ENCODE data around the gene FBXL16. TPM values are rescaled to one million over a fixed set of nuclear protein-coding genes. Genes with fewer than 3 reads are reported as not detected.
A peak's percentile ranks its signal among the peaks of the same experiment; 100 is the strongest.

The FBXL16 gene
- total RNA-seq, 1 donor from 2014 or later = not detected

DNA sequence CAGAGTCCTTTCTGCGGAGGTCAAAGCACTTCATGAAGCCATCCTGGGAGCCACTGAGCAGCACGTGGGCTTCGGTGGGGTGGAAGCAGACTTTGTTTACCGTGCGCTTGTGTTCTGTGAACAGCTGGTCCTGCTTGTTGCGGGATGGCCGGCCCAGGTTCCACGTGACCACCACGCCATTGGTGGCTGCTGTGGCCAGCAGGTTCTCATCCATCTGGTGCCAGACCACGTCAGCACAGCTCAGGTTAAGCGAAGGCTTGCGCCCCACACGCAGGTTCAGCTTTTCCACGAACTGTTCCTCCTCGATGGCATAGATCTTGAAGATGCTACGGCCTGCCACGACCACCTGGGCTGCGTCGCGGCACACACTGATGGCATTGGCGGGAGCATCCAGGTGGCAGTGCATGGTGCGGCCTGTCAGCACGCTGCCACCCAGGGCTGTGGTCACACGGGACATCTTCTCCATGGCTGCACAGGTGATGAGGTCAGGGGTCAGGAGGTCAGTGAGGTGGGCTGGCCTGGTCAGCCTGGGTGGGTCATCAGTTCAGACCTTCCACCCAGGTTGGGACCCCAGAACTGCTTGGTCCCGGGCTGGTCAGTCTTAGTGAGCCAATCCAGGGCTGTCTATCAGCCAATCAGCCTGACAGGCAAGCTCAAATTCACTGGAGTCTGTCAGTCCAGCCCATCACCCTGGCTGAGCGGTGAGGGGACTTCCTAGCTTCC is 16.3 kb downstream of the FBXL16 start:
- DNase-seq = no peak

DNA sequence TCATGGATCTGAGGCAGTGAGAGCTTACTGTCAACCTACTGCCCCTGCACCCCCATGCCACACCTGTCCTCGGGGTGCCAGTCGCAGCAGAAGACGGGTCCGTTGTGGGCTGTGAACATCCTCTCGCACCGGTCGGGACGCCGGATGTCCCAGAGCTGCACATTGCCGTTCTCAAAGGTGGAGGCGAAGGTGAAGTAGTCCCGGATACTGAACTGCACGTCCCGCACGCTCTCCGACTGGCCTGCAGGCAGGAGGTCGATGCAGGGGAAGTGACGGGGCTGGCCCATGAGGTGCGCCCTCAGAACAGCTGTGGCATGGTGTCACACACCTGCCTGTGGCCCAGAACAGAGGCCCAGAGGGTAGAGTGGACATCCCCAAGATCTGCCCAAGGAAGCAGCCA is 18.1 kb downstream of the FBXL16 start:
- no peak for DNase-seq

DNA sequence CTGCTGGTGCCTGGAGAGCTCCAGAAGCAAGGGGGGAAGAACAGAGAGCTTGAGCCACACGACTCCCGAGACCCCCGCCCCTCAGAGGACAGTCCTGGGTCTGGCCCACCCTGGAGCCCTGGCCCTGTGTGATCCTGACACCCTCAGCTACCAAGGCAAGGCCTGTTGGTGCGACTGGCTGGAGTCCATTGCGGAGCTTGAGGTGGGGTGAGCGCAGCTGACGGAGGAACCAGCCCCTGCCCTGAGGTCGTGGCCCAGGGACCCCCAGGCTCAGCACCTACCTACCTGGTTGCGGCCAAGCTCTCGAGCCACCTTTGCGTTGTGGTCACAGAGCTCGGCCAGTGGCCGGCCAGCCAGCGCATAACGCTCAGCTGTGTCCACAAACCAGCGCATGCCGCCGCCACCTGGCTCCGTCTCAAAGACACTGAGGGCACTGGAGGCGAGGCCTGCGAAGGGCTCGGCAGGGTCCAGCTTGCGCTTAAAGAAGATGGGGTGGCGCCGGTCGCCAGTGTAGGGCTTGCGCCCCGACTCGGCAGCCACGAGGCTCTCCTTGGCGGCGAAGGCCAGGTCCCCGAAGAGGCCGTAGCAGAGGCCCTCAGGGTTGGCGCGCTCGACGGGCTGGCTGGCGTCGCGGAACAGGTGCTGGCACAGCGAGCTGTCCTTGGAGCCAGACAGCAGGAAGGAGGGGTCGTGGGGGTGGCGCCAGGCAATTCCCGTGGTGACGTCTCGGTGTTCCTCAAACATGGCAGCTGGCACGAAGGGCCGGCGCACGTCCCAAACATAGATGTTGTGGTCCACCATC is 18.9 kb downstream of the FBXL16 start:
- no peak for DNase-seq

DNA sequence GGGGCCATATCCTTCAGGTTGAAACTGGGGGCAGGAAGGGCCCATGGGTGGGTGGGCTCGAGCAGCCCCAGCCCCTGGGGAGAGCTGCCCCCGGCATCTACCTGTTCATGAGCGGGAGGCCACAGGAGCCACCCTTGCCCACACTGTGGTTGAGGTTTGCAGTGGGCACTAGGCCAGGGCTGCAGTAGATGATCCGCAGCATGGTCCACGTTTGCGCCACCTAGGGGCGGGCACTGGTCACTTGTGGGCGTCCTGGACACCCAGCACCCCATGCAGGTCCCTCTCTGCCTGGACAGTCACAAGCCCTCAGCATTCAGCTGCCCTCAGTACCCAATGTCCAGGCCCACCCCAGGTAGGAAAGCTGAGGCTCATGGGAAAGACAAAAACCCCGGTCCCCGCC is 19.6 kb downstream of the FBXL16 start:
- peak; percentile 76 for DNase-seq

DNA sequence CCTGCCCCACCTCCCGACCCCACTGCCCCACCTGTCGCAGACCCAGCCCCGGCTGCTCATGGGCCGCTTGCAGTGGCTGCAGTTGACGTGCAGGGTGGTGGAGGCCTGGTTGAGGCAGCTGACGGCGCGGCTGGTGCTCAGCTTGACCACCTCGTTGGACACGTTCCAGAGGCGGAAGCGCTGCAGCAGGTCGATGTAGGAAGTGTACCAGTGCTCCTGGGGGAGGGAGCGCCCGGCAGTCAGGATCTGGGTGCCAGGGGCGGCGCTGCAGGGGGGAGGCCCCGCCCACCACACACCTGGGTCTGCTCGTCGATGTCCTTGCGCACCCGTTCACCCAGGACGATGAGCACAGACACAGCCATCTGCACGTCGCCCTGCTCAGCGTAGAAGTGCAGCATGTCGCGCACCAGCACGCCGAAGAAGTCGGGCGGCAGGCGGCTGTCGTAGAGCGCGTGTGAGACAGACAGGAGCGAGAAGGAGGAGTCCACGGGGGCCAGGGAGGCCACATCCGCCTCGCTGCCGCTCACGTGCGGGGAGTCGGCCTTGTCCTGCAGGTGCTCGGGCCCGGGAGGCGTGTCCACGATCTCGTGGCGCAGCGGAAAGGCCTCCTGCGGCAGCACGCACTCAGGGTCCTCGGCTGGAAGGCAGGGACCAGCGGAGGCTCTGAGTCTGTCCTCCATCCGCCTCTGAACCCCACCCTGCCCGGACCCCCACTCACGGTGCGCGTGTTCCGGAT is 20.5 kb downstream of the FBXL16 start:
- no peak for DNase-seq

DNA sequence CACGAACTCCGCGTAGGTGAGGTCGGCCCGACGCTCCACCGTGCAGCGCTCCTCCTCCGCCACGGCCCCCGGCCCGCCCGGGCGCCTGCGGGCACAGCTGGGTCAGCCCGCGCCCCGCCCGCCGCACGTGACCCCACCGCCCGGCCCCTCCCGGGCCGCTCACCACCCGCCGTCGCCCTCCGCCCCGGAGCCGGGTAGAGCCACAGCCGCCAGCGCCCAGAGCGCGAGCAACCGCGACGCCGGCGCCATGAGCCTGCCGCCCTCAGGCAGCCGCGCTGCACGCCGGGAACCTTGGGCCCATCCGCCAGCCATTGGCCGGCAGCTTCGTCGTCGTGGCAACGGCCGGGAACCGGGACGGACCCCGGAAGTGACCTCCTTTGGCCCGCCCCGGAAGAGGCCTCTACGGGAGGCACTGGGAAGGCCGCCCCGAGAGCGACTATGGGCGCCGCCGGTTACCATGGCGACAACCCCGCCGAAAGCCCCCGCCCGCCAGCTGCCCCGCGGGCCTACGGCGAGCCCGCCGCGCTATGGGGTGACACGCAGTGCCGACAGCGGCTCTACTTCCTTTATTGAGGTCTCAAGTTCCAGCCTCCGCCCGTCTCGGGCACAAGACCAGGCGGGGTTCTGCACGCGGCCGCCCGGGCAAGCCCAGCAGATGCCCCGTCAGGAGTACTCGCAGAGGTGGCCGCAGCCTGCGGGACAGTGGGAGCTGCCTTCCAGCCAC is 21.4 kb downstream of the FBXL16 start, which contains the start of gene JMJD8:
JMJD8 (minus strand) TSS at position 264 of the 724 bp plus-strand sequence; CDS start at position 249, 15 bp downstream.
- peak; percentile 93 for DNase-seq

DNA sequence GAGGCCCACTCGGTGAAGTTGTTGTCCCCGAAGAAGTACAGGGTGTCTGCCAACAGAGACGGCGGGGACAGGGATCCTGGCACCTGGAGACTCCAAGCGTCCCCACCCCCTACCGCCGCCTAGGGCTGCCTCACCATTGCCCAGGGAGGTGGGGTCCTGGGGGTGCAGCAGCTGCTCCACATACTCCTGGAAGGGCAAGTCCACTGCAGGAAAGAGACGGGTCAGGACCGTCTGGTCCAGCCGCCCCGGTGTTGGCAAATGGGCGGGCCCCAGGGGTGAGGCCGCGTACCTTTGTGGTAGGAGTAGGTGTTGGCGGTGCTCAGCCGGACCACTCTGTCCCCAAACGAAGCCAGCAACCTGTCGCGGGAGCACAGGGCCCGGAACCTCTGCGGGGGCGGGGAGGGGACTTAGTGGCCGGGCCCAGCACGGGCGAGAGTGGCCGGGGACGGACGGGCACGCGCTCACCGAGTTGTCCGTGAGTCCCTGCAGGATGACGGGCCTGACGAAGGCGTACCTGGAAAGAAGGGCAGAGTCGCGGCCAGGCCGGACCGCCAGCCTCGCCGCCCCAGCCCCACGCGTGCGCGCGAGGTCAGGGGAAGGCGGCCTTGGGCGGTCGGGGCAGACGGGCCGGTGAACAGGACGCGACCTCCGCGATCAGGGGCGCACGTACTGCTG is 22.1 kb downstream of the FBXL16 start:
- DNase-seq = no peak

DNA sequence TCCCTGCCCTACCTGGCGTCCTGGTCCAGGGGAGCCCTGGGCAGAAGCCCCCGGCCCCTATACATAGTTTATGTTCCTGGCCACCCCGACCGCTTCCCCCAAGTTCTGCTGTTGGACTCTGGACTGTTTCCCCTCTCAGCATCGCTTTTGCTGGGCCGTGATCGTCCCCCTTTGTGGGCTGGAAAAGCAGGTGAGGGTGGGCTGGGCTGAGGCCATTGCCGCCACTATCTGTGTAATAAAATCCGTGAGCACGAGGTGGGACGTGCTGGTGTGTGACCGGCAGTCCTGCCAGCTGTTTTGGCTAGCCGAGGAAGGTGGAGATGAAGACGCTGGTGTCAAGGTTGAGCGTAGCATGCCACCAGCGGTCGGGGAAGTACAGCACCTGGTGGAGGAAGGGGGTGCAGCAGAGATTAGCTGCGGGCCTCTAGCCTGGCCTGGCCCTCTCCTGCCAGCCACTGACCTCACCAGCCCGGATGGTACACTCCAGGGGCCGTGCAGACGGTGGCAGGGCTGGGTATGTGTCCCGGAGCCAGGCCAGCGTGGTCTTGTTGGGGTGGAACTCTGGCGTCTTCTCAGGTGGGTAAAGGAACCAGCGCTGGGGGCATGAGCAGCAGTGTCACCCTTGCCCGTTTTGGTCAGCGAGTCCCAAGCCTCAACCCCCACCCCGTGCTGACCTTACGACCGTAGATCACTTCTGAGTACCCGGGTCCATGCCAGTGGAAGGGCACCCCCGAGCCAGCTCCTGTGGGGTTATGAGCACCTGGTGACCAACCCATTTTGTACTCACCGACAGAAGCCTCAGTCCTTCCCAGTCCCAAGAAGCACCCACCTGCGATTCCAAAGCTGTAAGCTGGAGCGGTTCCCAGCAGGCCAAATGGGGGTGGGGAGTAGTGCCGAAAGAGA is 22.9 kb downstream of the FBXL16 start:
- DNase-seq = no peak

DNA sequence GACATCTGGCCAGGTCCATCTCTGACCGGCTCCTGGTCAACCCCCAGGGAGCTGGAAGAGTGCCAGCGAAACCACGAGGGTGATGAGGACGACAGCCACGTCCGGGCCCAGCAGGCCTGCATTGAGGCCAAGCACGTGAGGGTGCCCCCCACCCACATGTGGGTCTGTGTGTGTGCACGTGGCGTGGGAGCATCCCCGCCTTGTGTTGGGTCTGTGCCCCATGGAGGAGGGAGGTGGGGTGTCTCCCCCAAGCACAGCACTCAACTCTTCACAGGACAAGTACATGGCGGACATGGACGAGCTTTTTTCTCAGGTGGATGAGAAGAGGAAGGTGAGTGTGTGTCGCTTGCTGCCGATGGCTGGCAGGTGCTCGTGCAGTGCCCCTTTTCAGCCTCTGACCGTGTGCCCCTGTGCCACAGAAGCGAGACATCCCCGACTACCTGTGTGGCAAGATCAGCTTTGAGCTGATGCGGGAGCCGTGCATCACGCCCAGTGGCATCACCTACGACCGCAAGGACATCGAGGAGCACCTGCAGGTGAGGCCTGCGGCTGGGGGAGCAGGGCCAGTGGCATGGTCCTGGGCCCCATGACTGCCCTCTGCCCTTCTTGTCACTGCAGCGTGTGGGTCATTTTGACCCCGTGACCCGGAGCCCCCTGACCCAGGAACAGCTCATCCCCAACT is 23.7 kb downstream of the FBXL16 start:
- DNase-seq = no peak

DNA sequence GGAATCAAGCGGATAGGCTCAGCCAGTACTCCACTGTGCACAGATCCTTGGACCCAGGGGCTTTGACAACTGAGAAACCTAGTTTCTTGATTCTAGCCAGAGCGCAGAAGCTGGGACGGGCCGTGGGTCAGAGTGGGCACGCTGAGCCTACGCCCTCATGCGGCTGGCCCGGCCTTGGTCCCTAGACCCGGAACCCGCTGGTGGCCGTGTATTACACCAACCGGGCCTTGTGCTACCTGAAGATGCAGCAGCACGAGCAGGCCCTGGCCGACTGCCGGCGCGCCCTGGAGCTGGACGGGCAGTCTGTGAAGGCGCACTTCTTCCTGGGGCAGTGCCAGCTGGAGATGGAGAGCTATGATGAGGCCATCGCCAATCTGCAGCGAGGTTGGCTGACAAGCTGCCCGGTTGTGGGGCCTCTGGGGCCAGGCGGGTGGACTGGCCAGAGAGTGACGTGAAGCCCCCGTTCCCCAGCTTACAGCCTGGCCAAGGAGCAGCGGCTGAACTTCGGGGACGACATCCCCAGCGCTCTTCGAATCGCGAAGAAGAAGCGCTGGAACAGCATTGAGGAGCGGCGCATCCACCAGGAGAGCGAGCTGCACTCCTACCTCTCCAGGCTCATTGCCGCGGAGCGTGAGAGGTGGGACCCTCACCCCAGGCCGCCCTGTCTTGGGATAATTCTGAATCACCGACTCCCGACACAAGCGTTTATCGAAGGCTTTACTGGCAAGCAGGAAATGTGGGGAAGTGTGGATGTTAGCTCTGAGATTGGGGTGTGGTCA is 24.4 kb downstream of the FBXL16 start:
- DNase-seq = peak; percentile 55

DNA sequence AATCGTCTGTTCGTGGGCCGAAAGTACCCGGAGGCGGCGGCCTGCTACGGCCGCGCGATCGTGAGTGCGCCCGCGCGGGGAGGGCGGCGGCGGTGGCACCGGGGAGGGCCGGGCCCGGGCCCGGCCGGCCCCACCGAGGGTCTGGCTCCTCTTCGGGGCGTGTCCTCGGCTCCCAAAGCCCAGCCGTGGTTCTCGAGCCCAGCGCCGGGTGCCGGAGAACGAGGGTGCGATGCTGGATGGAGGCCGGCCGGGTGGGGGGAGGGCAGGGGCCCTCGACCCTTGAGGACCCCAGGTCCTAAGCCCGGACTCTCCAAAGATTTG is 25.0 kb downstream of the FBXL16 start:
- DNase-seq = no peak

DNA sequence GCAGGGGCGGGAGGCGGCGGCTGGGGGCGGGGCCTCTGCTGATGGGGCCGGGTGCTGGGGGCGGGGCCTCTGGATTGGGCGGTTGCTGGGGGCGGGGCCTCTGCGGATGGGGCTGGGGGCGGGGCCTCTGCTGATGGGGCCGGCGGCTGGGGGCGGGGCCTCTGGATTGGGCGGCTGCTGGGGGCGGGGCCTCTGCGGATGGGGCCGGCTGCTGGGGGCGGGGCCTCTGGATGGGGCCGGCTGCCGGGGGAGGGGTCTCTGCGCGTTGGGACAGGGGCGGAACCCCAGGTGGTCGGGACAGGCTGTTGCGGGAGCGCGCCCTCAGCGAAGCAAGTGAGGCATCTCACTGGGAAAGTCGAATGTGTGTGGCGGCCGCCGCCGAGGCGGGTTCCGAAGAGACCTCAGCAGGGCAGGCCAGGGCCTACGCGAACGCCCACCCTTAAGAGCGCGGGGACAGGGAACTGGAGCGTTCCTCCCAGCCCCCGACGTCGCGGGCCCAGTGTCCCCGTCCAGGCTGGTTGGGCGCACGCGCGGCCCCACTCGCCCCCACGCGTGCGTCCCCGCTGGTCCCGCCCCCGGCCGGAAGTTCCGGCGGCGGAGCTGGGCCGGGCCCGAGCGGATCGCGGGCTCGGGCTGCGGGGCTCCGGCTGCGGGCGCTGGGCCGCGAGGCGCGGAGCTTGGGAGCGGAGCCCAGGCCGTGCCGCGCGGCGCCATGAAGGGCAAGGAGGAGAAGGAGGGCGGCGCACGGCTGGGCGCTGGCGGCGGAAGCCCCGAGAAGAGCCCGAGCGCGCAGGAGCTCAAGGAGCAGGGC is 25.6 kb downstream of the FBXL16 start, which contains the start of gene STUB1:
STUB1 (plus strand) TSS at position 597 of the 811 bp plus-strand sequence; CDS start at position 713, 116 bp downstream.
- peak; percentile 87 for DNase-seq

DNA sequence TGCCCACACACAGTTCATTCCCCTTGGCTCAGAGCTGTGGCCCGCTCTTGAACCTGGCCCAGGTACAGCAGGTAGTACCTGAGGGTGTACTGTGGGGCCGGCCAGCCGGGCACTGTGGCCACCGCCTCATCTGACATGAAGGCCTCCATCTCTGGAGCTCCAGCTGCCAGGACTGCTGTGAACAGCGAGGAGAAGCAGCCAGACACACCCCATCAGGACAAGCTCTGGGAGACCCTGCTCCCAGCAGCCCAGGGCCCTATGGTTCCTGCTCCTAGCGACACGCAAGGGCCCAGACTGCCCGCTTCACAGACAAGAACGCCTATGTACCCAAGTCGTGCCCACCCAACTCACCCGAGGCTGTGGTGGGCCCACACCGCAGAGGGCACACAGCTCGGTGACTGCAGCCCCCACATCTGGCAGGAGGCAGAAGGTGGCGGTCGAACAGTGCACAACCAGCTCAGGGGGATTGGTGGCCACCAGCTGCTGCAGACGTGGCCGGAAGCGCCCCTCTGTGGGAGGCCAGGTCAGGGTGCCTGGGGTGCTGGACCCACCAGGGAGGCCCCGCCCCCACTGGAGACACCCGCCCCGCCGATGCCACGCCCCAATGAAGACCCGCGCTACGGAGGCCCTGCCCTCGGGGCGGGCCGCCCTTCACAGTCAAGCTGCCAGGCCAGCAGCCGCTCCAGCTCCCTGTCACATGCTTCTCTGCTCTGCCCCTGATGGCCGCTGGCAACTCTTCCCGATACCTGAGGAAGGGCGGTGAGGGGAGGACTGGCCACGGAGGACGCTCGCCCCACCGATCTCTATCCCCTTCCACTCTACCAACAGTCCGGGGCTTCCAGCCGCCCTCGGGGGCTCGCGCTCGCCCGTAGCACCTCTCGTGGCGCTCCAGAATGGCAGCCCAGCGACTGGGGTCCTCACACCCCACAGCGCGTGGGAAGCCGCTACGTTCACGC is 26.5 kb downstream of the FBXL16 start:
- DNase-seq = peak; percentile 64

DNA sequence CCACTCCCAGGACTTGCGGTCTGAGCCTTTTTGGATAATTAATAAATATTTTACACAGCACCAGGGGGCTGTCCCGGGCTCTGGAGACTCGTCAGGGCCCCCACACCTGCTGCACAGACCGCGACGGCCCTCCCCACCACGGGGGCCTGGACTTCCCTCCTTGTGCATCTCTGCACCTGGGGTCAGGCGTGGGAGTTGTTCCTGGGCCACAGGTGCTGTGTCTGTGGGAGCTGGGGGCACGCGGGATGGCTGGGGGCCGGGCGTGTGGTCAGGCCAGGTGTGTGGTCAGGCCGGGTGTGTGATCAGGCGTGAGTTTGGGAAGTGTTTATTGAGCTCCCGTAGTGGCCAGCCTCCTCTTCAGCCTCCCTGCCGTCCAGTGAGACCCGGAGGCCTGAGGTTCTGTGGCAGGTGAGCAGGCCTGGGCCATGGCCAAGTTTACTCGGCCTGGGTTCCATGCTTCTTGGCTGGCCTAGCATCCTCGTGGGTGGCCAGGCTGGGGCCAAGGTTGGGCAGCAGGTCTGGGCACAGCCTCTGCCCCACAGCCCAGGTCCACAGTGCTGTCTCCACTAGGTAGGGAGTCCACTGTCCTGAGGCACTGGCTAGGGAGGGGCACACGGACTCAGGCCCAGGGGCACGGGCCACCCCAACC is 27.3 kb downstream of the FBXL16 start:
- no peak for DNase-seq

DNA sequence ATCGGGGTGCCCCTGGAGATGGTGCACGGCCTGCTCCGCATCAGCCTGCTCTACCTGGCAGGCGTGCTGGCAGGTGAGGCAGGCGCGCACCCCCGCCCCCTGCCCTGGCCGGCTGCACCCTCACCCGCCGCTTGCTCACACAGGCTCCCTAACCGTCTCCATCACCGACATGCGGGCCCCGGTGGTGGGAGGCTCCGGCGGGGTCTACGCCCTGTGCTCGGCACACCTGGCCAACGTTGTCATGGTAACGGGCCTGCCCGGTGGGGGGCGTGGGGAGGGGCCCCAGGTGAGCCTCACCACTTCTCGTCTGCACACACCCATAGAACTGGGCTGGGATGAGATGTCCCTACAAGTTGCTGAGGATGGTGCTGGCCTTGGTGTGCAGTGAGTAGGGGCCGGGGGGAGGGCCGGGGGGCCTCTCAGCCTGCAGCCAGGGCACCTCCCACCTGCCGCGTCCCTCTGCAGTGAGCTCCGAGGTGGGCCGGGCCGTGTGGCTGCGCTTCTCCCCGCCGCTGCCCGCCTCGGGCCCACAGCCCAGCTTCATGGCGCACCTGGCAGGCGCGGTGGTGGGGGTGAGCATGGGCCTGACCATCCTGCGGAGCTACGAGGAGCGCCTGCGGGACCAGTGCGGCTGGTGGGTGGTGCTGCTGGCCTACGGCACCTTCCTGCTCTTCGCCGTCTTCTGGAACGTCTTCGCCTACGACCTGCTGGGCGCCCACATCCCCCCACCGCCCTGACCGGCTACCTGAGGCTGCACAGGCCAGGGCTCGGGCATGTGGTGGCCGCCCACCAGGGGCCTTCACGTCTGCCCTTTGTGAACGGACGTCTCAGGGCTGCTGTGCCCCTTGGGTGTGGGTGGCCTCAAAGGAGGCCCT is 28.0 kb downstream of the FBXL16 start:
- no peak for DNase-seq

DNA sequence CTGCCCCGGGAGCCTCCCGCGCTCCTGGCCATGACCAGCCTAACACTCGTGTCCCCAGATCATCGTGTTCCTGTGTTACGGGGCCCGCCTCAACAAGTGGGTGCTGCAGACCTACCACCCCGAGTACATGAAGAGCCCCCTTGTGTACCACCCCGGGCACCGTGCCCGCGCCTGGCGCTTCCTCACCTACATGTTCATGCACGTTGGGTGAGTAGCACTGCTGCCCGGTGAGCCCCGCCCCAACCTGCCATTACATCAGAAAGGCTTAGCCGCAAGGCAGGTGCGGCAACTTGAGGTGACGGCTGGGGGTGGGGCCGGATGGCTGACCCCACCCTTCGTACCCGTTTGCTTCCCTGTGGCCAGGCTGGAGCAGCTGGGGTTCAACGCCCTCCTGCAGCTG is 28.7 kb downstream of the FBXL16 start:
- DNase-seq = no peak

All from dermis blood vessel endothelial cell (primary cell).